ENCODE measurements around the gene HTR4. TPM values are rescaled to one million over a fixed set of nuclear protein-coding genes. Genes with fewer than 3 reads are reported as not detected.

Gene HTR4
- total RNA-seq, 2 donors from 2014 or later: 4.3 to 7.9 TPM

GRCh38 chr5:148623101-148623500, 31.2 kb downstream of the HTR4 start:
- H3K36me3 ChIP-seq: no peaks in the 10 kb centered on the region
- H3K27me3 ChIP-seq: no peaks in the 10 kb centered on the region
- H3K9me3 ChIP-seq: no peaks in the 10 kb centered on the region
- DNase-seq (ENCODE audit: low spot score): no peak
- H3K27ac ChIP-seq: no peak overlapping the region
- no peaks in the 10 kb centered on the region for H3K4me1 ChIP-seq
- no peak for TF ChIP-seq CTCF (IDR thresholded peaks at IDR 0.05)
- no peak overlapping the region for H3K4me3 ChIP-seq

DNA sequence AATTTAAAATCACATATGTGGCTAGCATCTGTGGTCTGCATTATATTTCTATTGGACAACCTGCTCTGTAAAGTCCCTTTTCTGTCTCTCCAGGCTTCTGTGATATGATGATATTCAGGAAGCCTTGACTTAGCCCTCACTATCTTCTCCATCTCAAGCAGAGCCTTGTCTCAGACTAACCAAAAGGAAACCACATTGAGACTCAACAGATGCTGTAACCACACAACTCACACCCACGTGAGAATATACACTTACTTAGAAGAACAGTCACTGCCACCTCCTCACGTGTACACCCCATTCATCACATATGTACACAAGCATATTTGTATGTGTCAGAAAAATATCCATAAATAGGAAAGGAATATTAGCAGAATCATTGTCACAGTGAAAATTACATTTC, 33.6 kb downstream of the HTR4 start:
- H3K9me3 ChIP-seq: no peaks in the 10 kb centered on the region
- TF ChIP-seq CTCF (IDR thresholded peaks at IDR 0.05): no peak

DNA sequence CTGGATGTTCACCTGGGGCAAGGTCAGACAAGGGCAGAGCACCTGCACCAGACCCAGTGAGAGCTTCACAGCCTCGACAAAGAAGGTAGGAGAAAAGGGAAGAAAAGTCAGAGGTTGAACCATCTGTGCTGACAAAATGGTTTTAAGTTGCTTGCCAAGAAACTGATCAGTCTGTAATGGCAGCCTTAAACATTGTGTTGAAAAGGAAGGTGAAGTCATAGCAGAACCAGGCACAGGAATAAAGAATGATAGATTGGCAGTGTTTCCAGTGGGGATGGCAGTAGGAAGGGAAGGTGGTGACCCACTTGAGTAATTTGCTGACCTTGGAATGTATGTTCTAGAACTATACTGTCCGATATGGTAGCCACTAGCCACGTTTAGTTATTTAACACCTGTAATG, 34.2 kb downstream of the HTR4 start:
- no peaks in the 10 kb centered on the region for H3K4me1 ChIP-seq
- H3K27ac ChIP-seq: peak overlapping the region in 1 of 2 donors; percentile 11
- DNase-seq (ENCODE audit: low spot score): no peak
- H3K9me3 ChIP-seq: no peaks in the 10 kb centered on the region
- H3K36me3 ChIP-seq: no peaks in the 10 kb centered on the region
- no peak for TF ChIP-seq CTCF (IDR thresholded peaks at IDR 0.05)
- no peak overlapping the region for H3K4me3 ChIP-seq
- no peaks in the 10 kb centered on the region for H3K27me3 ChIP-seq

More for the DNA sequence above, 33.6 kb downstream of the HTR4 start:
- DNase-seq (ENCODE audit: low spot score): no peak
- Histone ChIP-seq H3K27ac (no peak overlapping the region), H3K4me3 (no peak overlapping the region), H3K36me3 (no peaks in the 10 kb centered on the region), H3K27me3 (no peaks in the 10 kb centered on the region), H3K4me1 (no peaks in the 10 kb centered on the region)

DNA sequence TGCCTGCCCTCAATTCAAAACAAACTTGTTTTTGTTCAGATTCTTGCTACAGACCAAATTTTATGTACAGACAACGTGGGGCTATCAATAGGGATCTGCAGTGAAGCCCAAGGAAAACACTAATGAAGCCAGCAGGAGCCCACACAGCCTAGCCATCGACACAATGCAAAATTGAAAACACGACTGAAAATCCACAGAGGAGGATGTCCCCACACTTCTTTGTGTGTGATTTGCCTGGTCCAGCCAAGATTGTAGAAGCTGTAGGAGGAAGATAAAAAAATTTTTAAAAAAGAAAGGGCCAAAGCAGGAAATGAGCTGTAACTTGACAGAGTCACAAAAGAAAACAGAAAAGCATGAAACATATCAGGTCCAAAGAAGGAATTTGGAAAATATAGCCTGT, 34.8 kb downstream of the HTR4 start:
- Histone ChIP-seq H3K4me1 (no peaks in the 10 kb centered on the region), H3K27ac (peak overlapping the region in 1 of 2 donors; percentile 14), H3K36me3 (no peaks in the 10 kb centered on the region), H3K4me3 (no peak overlapping the region), H3K27me3 (no peaks in the 10 kb centered on the region), H3K9me3 (no peaks in the 10 kb centered on the region)
- no peak for TF ChIP-seq CTCF (IDR thresholded peaks at IDR 0.05)
- no peak for DNase-seq (ENCODE audit: low spot score)

DNA sequence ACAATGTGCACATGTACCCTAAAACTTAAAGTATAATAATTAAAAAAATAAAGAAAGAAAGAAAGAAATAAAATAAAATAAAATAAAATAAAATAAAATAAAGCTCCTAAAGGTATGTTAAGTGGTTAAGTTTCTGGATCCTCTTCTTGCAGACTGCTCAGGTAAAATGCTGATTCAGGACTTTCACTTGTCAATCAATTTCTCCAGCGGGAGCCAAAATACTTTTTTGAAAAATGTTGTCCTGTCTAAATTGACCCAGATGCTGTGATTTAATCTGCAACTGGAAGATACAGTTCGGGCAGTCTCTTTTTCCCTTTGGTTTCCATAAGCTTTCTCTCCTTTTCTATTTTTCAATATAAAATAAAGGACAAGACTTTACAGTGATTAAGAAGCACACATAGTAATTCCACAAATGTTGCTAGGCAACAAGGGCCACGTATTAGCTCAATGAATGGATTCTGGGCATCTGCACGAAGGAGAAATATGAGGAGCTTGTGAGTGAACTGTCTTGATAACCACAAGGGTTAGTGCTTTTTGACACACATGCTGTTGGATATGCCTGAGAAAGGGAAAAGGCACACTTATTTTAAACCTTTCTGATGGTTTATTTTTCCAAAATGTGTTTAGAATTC, 38.6 kb downstream of the HTR4 start:
- Histone ChIP-seq H3K27ac (no peak overlapping the region), H3K4me1 (no peaks in the 10 kb centered on the region), H3K9me3 (no peaks in the 10 kb centered on the region), H3K4me3 (no peak overlapping the region), H3K27me3 (no peaks in the 10 kb centered on the region), H3K36me3 (no peaks in the 10 kb centered on the region)
- TF ChIP-seq CTCF (IDR thresholded peaks at IDR 0.05): no peak
- no peak for DNase-seq (ENCODE audit: low spot score)

- DNase-seq (ENCODE audit: low spot score): no peak
Measured at GRCh38 chr5:148607406-148607805, 46.9 kb downstream of the HTR4 start.

More at GRCh38 chr5:148607406-148607805, 46.9 kb downstream of the HTR4 start:
- Histone ChIP-seq H3K27me3 (no peaks in the 10 kb centered on the region), H3K4me3 (no peak overlapping the region), H3K9me3 (no peaks in the 10 kb centered on the region), H3K4me1 (no peaks in the 10 kb centered on the region), H3K27ac (no peak overlapping the region), H3K36me3 (no peaks in the 10 kb centered on the region)
- TF ChIP-seq CTCF (IDR thresholded peaks at IDR 0.05): no peak
